CD4-positive, alpha-beta T cell treated with Interleukin-1 beta for 1 hour (primary cell): ENCODE data around the gene KAZALD1.

ENCODE experiments used
- DNase-seq, 2 donors: peaks; one replicate each; pipeline ENCODE4 v3.0.0-alpha.2; 2020 to 2022

Gene KAZALD1

GRCh38 chr10:101061624-101062231 lies at the start of gene KAZALD1:
Gene KAZALD1, plus strand, starts transcription at chr10:101061989. Its CDS starts 604 bp downstream, at chr10:101062593.
- no peak for DNase-seq

- DNase-seq = peak; percentile 81 to 83
Measured at GRCh38 chr10:101012525-101013364, 49.0 kb upstream of the KAZALD1 start.

- DNase-seq = no peak
Measured at GRCh38 chr10:101013365-101013825, 48.4 kb upstream of the KAZALD1 start.

- DNase-seq = peak; percentile 72 to 77
Measured at GRCh38 chr10:101014230-101014884, 47.4 kb upstream of the KAZALD1 start.

GRCh38 chr10:101014966-101015581 lies 46.7 kb upstream of the KAZALD1 start:
- DNase-seq = no peak

- DNase-seq = no peak
Measured at GRCh38 chr10:101015582-101015973, 46.2 kb upstream of the KAZALD1 start.

GRCh38 chr10:101016814-101017213 lies 45.0 kb upstream of the KAZALD1 start:
- DNase-seq = no peak

- DNase-seq = peak in 1 of 2 donors; percentile 38
Measured at GRCh38 chr10:101018118-101018599, 43.6 kb upstream of the KAZALD1 start.

- DNase-seq = peak; percentile 70 to 73
Measured at GRCh38 chr10:101018600-101019439, 43.0 kb upstream of the KAZALD1 start.

GRCh38 chr10:101019440-101019703 lies 42.4 kb upstream of the KAZALD1 start:
- DNase-seq = no peak

GRCh38 chr10:101020427-101021075 lies 41.2 kb upstream of the KAZALD1 start:
- DNase-seq = no peak

GRCh38 chr10:101021239-101021638 lies 40.5 kb upstream of the KAZALD1 start:
- no peak for DNase-seq

- DNase-seq = no peak
Measured at GRCh38 chr10:101021692-101022251, 40.0 kb upstream of the KAZALD1 start.

GRCh38 chr10:101022967-101023705 lies 38.7 kb upstream of the KAZALD1 start:
- no peak for DNase-seq

GRCh38 chr10:101027106-101027720 lies 34.6 kb upstream of the KAZALD1 start:
- DNase-seq = no peak

- DNase-seq = peak in 1 of 2 donors; percentile 19
Measured at GRCh38 chr10:101028446-101029337, 33.1 kb upstream of the KAZALD1 start.

GRCh38 chr10:101029520-101030295 lies 32.1 kb upstream of the KAZALD1 start:
- DNase-seq = no peak

- DNase-seq = no peak
Measured at GRCh38 chr10:101030496-101031127, 31.2 kb upstream of the KAZALD1 start.
